ENCODE measurements around the gene ABAT. TPM values are rescaled to one million over a fixed set of nuclear protein-coding genes. Genes with fewer than 3 reads are reported as not detected.
"Not testable (repeated sequence)": the region's sequence is repeated elsewhere in the genome, so short reads cannot be mapped to it uniquely, and the experiment has no call there.

The ABAT gene
- total and polyA plus RNA-seq, 5 donors from 2014 or later, result 2.3 to 13.9 (median 3.3) TPM

- peaks cover 23% of the 10 kb centered on the region for H3K36me3 ChIP-seq (ENCODE audit: control insufficient read depth, insufficient read depth, low read length)
- peak overlapping the region; percentile 94 for H3K4me3 ChIP-seq (ENCODE audit: low read depth, low read length)
- H3K36me3 Mint-ChIP-seq, result peaks cover 11% of the 10 kb centered on the region
- no peaks in the 10 kb centered on the region for H3K9me3 ChIP-seq (ENCODE audit: control insufficient read depth in 2 of 2, low read length in 2 of 2)
- H3K27me3 Mint-ChIP-seq, result no peaks in the 10 kb centered on the region
- no peaks in the 10 kb centered on the region for H3K27me3 ChIP-seq (ENCODE audit: control insufficient read depth, insufficient read depth, low read length)
- H3K4me1 Mint-ChIP-seq, result peaks cover 8 to 68% (median 36%) of the 10 kb centered on the region in 4 donors
- H3K4me1 ChIP-seq (ENCODE audit: control insufficient read depth, insufficient read depth, low read length, poor library complexity, severe bottlenecking), result peaks cover 36% of the 10 kb centered on the region
- ATAC-seq (ENCODE audit: low read depth in 2 of 2), result peak in 1 of 2 donors; percentile 2
- peak overlapping the region; percentile 88 to 94 (median 92) for H3K27ac Mint-ChIP-seq
- H3K27ac ChIP-seq (ENCODE audit: insufficient read depth, low read length, poor library complexity, severe bottlenecking), result peak overlapping the region; percentile 83
- no peaks in the 10 kb centered on the region for H3K9me3 Mint-ChIP-seq
- peak overlapping the region; percentile 92 to 98 (median 96) for H3K4me3 Mint-ChIP-seq
- no peak for DNase-seq
Observed at GRCh38 chr16:8798174-8798527, 123.7 kb downstream of the ABAT start.

- DNase-seq (peak in 1 of 3 donors; percentile 7), ATAC-seq (ENCODE audit: low read depth in 2 of 2) (no peak)
- Histone ChIP-seq H3K36me3 (ENCODE audit: control insufficient read depth, insufficient read depth, low read length) (peaks cover 26% of the 10 kb centered on the region), H3K9me3 (ENCODE audit: control insufficient read depth in 2 of 2, low read length in 2 of 2) (no peaks in the 10 kb centered on the region), H3K27ac (ENCODE audit: insufficient read depth, low read length, poor library complexity, severe bottlenecking) (peak overlapping the region; percentile 83), H3K27me3 (ENCODE audit: control insufficient read depth, insufficient read depth, low read length) (no peaks in the 10 kb centered on the region), H3K4me3 (ENCODE audit: low read depth, low read length) (peak overlapping the region; percentile 94), H3K4me1 (ENCODE audit: control insufficient read depth, insufficient read depth, low read length, poor library complexity, severe bottlenecking) (peaks cover 36% of the 10 kb centered on the region)
- Mint-ChIP-seq H3K27ac (peak overlapping the region; percentile 88 to 94 (median 94)), H3K4me1 (peaks cover 8 to 69% (median 36%) of the 10 kb centered on the region in 4 donors), H3K36me3 (peaks cover 14% of the 10 kb centered on the region), H3K27me3 (no peaks in the 10 kb centered on the region), H3K4me3 (peak overlapping the region; percentile 92 to 98 (median 96)), H3K9me3 (no peaks in the 10 kb centered on the region)
Observed at GRCh38 chr16:8798535-8799157, 124.2 kb downstream of the ABAT start.

- Histone ChIP-seq H3K36me3 (ENCODE audit: control insufficient read depth, insufficient read depth, low read length) (peaks cover 51% of the 10 kb centered on the region), H3K27me3 (ENCODE audit: control insufficient read depth, insufficient read depth, low read length) (no peaks in the 10 kb centered on the region), H3K27ac (ENCODE audit: insufficient read depth, low read length, poor library complexity, severe bottlenecking) (no peak overlapping the region), H3K9me3 (ENCODE audit: control insufficient read depth in 2 of 2, low read length in 2 of 2) (no peaks in the 10 kb centered on the region), H3K4me1 (ENCODE audit: control insufficient read depth, insufficient read depth, low read length, poor library complexity, severe bottlenecking) (peaks cover 30% of the 10 kb centered on the region), H3K4me3 (ENCODE audit: low read depth, low read length) (no peak overlapping the region)
- Mint-ChIP-seq H3K27me3 (no peaks in the 10 kb centered on the region), H3K4me3 (peak overlapping the region in 2 of 4 donors; percentile 20 to 87), H3K9me3 (no peaks in the 10 kb centered on the region), H3K36me3 (peaks cover 31% of the 10 kb centered on the region), H3K4me1 (peaks cover 8 to 52% (median 30%) of the 10 kb centered on the region in 4 donors), H3K27ac (no peak overlapping the region)
- ATAC-seq (ENCODE audit: low read depth in 2 of 2) (no peak), DNase-seq (no peak)
Observed at GRCh38 chr16:8801701-8802100, 127.3 kb downstream of the ABAT start.

- peaks cover 6 to 32% (median 17%) of the 10 kb centered on the region in 4 donors for H3K4me1 Mint-ChIP-seq
- DNase-seq; H3K9me3 ChIP-seq (ENCODE audit: control insufficient read depth in 2 of 2, low read length in 2 of 2); H3K4me3 Mint-ChIP-seq; H3K9me3 Mint-ChIP-seq; H3K27ac ChIP-seq (ENCODE audit: insufficient read depth, low read length, poor library complexity, severe bottlenecking); H3K27me3 ChIP-seq (ENCODE audit: control insufficient read depth, insufficient read depth, low read length); H3K27me3 Mint-ChIP-seq; ATAC-seq (ENCODE audit: low read depth in 2 of 2); H3K27ac Mint-ChIP-seq; H3K4me3 ChIP-seq (ENCODE audit: low read depth, low read length): not testable (repeated sequence)
- H3K36me3 Mint-ChIP-seq, result peaks cover 45% of the 10 kb centered on the region
- H3K4me1 ChIP-seq (ENCODE audit: control insufficient read depth, insufficient read depth, low read length, poor library complexity, severe bottlenecking), result peaks cover 13% of the 10 kb centered on the region
- peaks cover 72% of the 10 kb centered on the region for H3K36me3 ChIP-seq (ENCODE audit: control insufficient read depth, insufficient read depth, low read length)
Observed at GRCh38 chr16:8803733-8804132, 129.3 kb downstream of the ABAT start.

GRCh38 chr16:8804313-8804712 lies 129.9 kb downstream of the ABAT start:
- no peak for DNase-seq
- H3K27me3 ChIP-seq (ENCODE audit: control insufficient read depth, insufficient read depth, low read length), result no peaks in the 10 kb centered on the region
- no peak overlapping the region for H3K27ac Mint-ChIP-seq
- H3K36me3 Mint-ChIP-seq, result peaks cover 45% of the 10 kb centered on the region
- H3K4me3 ChIP-seq (ENCODE audit: low read depth, low read length), result no peak overlapping the region
- H3K27me3 Mint-ChIP-seq, result no peaks in the 10 kb centered on the region
- H3K9me3 Mint-ChIP-seq, result no peaks in the 10 kb centered on the region
- H3K4me1 Mint-ChIP-seq, result peaks cover under 1 to 27% (median 13%) of the 10 kb centered on the region in 4 donors
- no peak overlapping the region for H3K4me3 Mint-ChIP-seq
- H3K4me1 ChIP-seq (ENCODE audit: control insufficient read depth, insufficient read depth, low read length, poor library complexity, severe bottlenecking), result peaks cover 7% of the 10 kb centered on the region
- no peaks in the 10 kb centered on the region for H3K9me3 ChIP-seq (ENCODE audit: control insufficient read depth in 2 of 2, low read length in 2 of 2)
- H3K36me3 ChIP-seq (ENCODE audit: control insufficient read depth, insufficient read depth, low read length), result peaks cover 77% of the 10 kb centered on the region
- no peak overlapping the region for H3K27ac ChIP-seq (ENCODE audit: insufficient read depth, low read length, poor library complexity, severe bottlenecking)
- no peak for ATAC-seq (ENCODE audit: low read depth in 2 of 2)

- no peaks in the 10 kb centered on the region for H3K27me3 ChIP-seq (ENCODE audit: control insufficient read depth, insufficient read depth, low read length)
- no peak for ATAC-seq (ENCODE audit: low read depth in 2 of 2)
- H3K9me3 ChIP-seq (ENCODE audit: control insufficient read depth in 2 of 2, low read length in 2 of 2), result no peaks in the 10 kb centered on the region
- no peaks in the 10 kb centered on the region for H3K4me1 ChIP-seq (ENCODE audit: control insufficient read depth, insufficient read depth, low read length, poor library complexity, severe bottlenecking)
- H3K36me3 ChIP-seq (ENCODE audit: control insufficient read depth, insufficient read depth, low read length), result peaks cover 91% of the 10 kb centered on the region
- Mint-ChIP-seq H3K4me1 (peaks cover 0 to 15% (median 7%) of the 10 kb centered on the region in 4 donors), H3K27ac (no peak overlapping the region), H3K27me3 (no peaks in the 10 kb centered on the region), H3K36me3 (peaks cover 46% of the 10 kb centered on the region), H3K9me3 (peaks cover 0 to 1% (median 0%) of the 10 kb centered on the region in 7 donors), H3K4me3 (peak overlapping the region in 1 of 4 donors; percentile 15)
- no peak overlapping the region for H3K4me3 ChIP-seq (ENCODE audit: low read depth, low read length)
- no peak for DNase-seq
- no peak overlapping the region for H3K27ac ChIP-seq (ENCODE audit: insufficient read depth, low read length, poor library complexity, severe bottlenecking)
Observed at GRCh38 chr16:8806272-8806983, 132.0 kb downstream of the ABAT start.

GRCh38 chr16:8807189-8807588 lies 132.8 kb downstream of the ABAT start:
- H3K27ac Mint-ChIP-seq, result peak overlapping the region in 1 of 3 donors; percentile 60
- peaks cover 45% of the 10 kb centered on the region for H3K36me3 Mint-ChIP-seq
- no peak for ATAC-seq (ENCODE audit: low read depth in 2 of 2)

More at GRCh38 chr16:8807189-8807588, 132.8 kb downstream of the ABAT start:
- H3K4me1 Mint-ChIP-seq, result peaks cover 0 to 10% (median 1%) of the 10 kb centered on the region in 4 donors
- Histone ChIP-seq H3K27ac (ENCODE audit: insufficient read depth, low read length, poor library complexity, severe bottlenecking) (no peak overlapping the region), H3K9me3 (ENCODE audit: control insufficient read depth in 2 of 2, low read length in 2 of 2) (no peaks in the 10 kb centered on the region), H3K36me3 (ENCODE audit: control insufficient read depth, insufficient read depth, low read length) (peaks cover 90% of the 10 kb centered on the region), H3K4me1 (ENCODE audit: control insufficient read depth, insufficient read depth, low read length, poor library complexity, severe bottlenecking) (no peaks in the 10 kb centered on the region), H3K4me3 (ENCODE audit: low read depth, low read length) (no peak overlapping the region), H3K27me3 (ENCODE audit: control insufficient read depth, insufficient read depth, low read length) (no peaks in the 10 kb centered on the region)
- no peak for DNase-seq
- peaks cover 0 to 1% (median 0%) of the 10 kb centered on the region in 7 donors for H3K9me3 Mint-ChIP-seq
- no peak overlapping the region for H3K4me3 Mint-ChIP-seq
- H3K27me3 Mint-ChIP-seq, result no peaks in the 10 kb centered on the region
